Measurements from ENCODE around the gene ZNF480.
"Not testable (repeated sequence)": the region's sequence is repeated elsewhere in the genome, so short reads cannot be mapped to it uniquely, and the experiment has no call there.

The ZNF480 gene

DNA sequence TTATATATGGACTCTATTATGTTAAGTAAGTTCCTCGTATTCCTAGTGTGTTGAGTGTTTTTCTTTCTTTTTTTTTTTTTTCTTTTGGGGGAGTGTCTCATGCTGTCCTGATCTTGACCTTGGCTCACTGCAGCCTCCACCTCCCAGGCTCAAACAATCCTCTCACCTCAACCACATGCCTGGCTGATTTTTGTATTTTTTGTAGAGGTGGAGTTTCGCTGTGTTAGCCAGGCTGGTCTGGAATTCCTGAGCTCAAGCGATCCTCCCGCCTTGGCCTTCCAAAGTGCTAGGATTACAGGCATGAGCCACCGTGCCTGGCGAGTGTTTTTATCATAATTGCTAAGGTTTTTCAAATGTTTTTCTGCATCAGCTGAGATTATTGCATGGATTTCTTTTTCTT lies 10.7 kb upstream of the ZNF480 start:
- H3K27me3 ChIP-seq (replicated peaks; ENCODE audit: insufficient read depth, low read length) = no peaks in the 10 kb centered on the region
- no peak overlapping the region for H3K9ac ChIP-seq (ENCODE audit: low read length)
- no peaks in the 10 kb centered on the region for H3K9me2 ChIP-seq (replicated peaks; ENCODE audit: insufficient read depth, low read length)
- no peak overlapping the region for H3K4me2 ChIP-seq (ENCODE audit: low read depth, low read length)
- H2AFZ ChIP-seq (ENCODE audit: low read length) = no peak overlapping the region
- H3K4me1 ChIP-seq (ENCODE audit: low read length) = no peaks in the 10 kb centered on the region
- no peak overlapping the region for H3K4me3 ChIP-seq (ENCODE audit: low read length)
- H3F3A ChIP-seq (ENCODE audit: insufficient read depth, low read length) = no peaks in the 10 kb centered on the region
- H3K36me3 ChIP-seq (replicated peaks; ENCODE audit: insufficient read depth, low read length) = peaks cover 27% of the 10 kb centered on the region
- H3K79me2 ChIP-seq (ENCODE audit: low read length) = peaks cover 4% of the 10 kb centered on the region; the same call in 1 of the 2 replicates
- H3K27ac ChIP-seq (ENCODE audit: low read length) = no peak overlapping the region
- no peak for TF ChIP-seq CTCF (IDR thresholded peaks at IDR 0.05; ENCODE audit: low read length)
- TF ChIP-seq EZH2phosphoT487 (IDR thresholded peaks at IDR 0.05; ENCODE audit: low read length) = no peak
- TF ChIP-seq EZH2 (optimal IDR thresholded peaks at IDR 0.05; ENCODE audit: low read depth, low read length) = no peak
- DNase-seq = no peak
- H3K9me3 ChIP-seq (replicated peaks; ENCODE audit: insufficient read depth, low read length) = no peaks in the 10 kb centered on the region
- no peaks in the 10 kb centered on the region for H4K20me1 ChIP-seq (ENCODE audit: insufficient read depth, low read length)

DNA sequence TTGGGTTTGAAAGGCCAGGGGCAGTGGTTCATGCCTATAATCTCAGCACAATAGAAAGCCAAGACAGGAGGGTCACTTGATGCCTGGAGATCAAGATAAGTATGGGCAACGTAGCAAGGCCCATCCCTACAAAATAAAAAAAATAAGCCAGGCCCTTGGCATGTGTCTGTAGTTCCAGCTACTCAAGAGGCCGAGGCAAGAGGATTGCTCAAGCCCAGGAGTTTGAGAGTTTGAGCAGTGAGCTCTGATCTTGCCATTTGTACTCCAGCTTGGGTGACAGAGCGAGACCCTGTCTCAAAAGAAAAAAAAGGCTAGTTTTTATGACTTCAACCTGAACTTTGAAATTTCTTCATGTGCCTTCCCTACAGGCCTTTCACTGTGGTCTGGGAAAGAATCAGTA lies 5.2 kb upstream of the ZNF480 start:
- DNase-seq = no peak
- Histone ChIP-seq H3K9me2 (replicated peaks; ENCODE audit: insufficient read depth, low read length) (no peaks in the 10 kb centered on the region), H3K4me1 (ENCODE audit: low read length) (no peaks in the 10 kb centered on the region), H2AFZ (ENCODE audit: low read length) (no peak overlapping the region), H4K20me1 (ENCODE audit: insufficient read depth, low read length) (no peaks in the 10 kb centered on the region), H3K27ac (ENCODE audit: low read length) (no peak overlapping the region), H3K4me3 (ENCODE audit: low read length) (no peak overlapping the region), H3F3A (ENCODE audit: insufficient read depth, low read length) (no peaks in the 10 kb centered on the region), H3K9me3 (replicated peaks; ENCODE audit: insufficient read depth, low read length) (no peaks in the 10 kb centered on the region), H3K4me2 (ENCODE audit: low read depth, low read length) (no peak overlapping the region), H3K27me3 (replicated peaks; ENCODE audit: insufficient read depth, low read length) (no peaks in the 10 kb centered on the region), H3K9ac (ENCODE audit: low read length) (no peak overlapping the region), H3K36me3 (replicated peaks; ENCODE audit: insufficient read depth, low read length) (peaks cover 9% of the 10 kb centered on the region), H3K79me2 (ENCODE audit: low read length) (no peaks in the 10 kb centered on the region)
- TF ChIP-seq CTCF (IDR thresholded peaks at IDR 0.05; ENCODE audit: low read length) = no peak
- TF ChIP-seq EZH2phosphoT487 (IDR thresholded peaks at IDR 0.05; ENCODE audit: low read length) = no peak
- no peak for TF ChIP-seq EZH2 (optimal IDR thresholded peaks at IDR 0.05; ENCODE audit: low read depth, low read length)

DNA sequence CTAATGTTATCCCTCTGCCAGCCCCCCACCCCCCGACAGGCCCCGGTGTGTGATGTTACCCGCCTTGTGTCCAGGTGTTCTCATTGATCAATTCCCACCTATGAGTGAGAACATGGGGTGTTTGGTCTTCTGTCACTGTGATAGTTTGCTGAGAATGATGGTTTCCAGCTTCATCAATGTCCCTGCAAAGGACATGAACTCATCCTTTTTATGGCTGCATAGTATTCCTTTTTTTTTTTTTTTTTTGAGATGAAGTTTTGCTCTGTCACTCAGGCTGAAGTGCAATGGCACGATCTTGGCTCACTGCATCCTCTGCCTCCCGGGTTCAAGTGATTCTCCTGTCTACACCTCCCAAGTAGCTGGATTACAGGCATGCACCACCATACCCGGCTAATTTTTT lies 4.0 kb upstream of the ZNF480 start:
- H3K79me2 ChIP-seq (ENCODE audit: low read length); H3F3A ChIP-seq (ENCODE audit: insufficient read depth, low read length); H3K9me3 ChIP-seq (replicated peaks; ENCODE audit: insufficient read depth, low read length); H3K9me2 ChIP-seq (replicated peaks; ENCODE audit: insufficient read depth, low read length); H3K36me3 ChIP-seq (replicated peaks; ENCODE audit: insufficient read depth, low read length); H3K27me3 ChIP-seq (replicated peaks; ENCODE audit: insufficient read depth, low read length); H4K20me1 ChIP-seq (ENCODE audit: insufficient read depth, low read length); H2AFZ ChIP-seq (ENCODE audit: low read length); H3K4me2 ChIP-seq (ENCODE audit: low read depth, low read length); DNase-seq; H3K9ac ChIP-seq (ENCODE audit: low read length); H3K4me3 ChIP-seq (ENCODE audit: low read length); H3K4me1 ChIP-seq (ENCODE audit: low read length); H3K27ac ChIP-seq (ENCODE audit: low read length): not testable (repeated sequence)

- Histone ChIP-seq H3K4me2 (ENCODE audit: low read depth, low read length) (peak overlapping the region; percentile 61; the same call in 1 of the 2 replicates), H3K79me2 (ENCODE audit: low read length) (no peaks in the 10 kb centered on the region), H3K27ac (ENCODE audit: low read length) (no peak overlapping the region), H3K9me3 (replicated peaks; ENCODE audit: insufficient read depth, low read length) (no peaks in the 10 kb centered on the region), H3K36me3 (replicated peaks; ENCODE audit: insufficient read depth, low read length) (no peaks in the 10 kb centered on the region; the same call in 1 of the 2 replicates), H4K20me1 (ENCODE audit: insufficient read depth, low read length) (no peaks in the 10 kb centered on the region), H3K9ac (ENCODE audit: low read length) (no peak overlapping the region), H3K4me1 (ENCODE audit: low read length) (no peaks in the 10 kb centered on the region), H3K4me3 (ENCODE audit: low read length) (peak overlapping the region; percentile 64), H3K9me2 (replicated peaks; ENCODE audit: insufficient read depth, low read length) (no peaks in the 10 kb centered on the region), H2AFZ (ENCODE audit: low read length) (peak overlapping the region; percentile 71), H3F3A (ENCODE audit: insufficient read depth, low read length) (no peaks in the 10 kb centered on the region), H3K27me3 (replicated peaks; ENCODE audit: insufficient read depth, low read length) (no peaks in the 10 kb centered on the region)
- DNase-seq = no peak
- no peak for TF ChIP-seq EZH2phosphoT487 (IDR thresholded peaks at IDR 0.05; ENCODE audit: low read length)
- TF ChIP-seq CTCF (IDR thresholded peaks at IDR 0.05; ENCODE audit: low read length) = no peak
- no peak for TF ChIP-seq EZH2 (optimal IDR thresholded peaks at IDR 0.05; ENCODE audit: low read depth, low read length)
Measured at GRCh38 chr19:52296400-52296772, 583 bp upstream of the ZNF480 start.

Measured in MM.1S (cell line).